HEK293 (cell line): ENCODE measurements around the gene HOXB9.
A peak's percentile ranks its signal among the peaks of the same experiment; 100 is the strongest.

ENCODE experiments used
- MEIS1 ChIP-seq: sonication (generic); formaldehyde crosslinking; IDR thresholded peaks from 2 replicates; pipeline ENCODE4 v1.8.1; 2022; ENCODE audit warnings: missing genetic modification reagents, mild to moderate bottlenecking, borderline replicate concordance
- RBAK ChIP-seq: fragments of 450-650 bp; formaldehyde crosslinking; IDR thresholded peaks from 2 replicates; pipeline ENCODE4 v1.5.1; 2016; ENCODE audit warnings: missing biosample characterization, missing genetic modification characterization
- SP2 ChIP-seq: fragments of 450-650 bp; formaldehyde crosslinking; IDR thresholded peaks from 2 replicates; pipeline ENCODE4 v1.5.1; 2016; ENCODE audit warnings: missing biosample characterization, missing genetic modification characterization
- TRIM28 ChIP-seq: IDR thresholded peaks from 2 replicates; pipeline ENCODE4 v1.6.1; 2011; ENCODE audit warnings: low read length, control low read depth, borderline replicate concordance
- ZBTB17 ChIP-seq: fragments of 450-650 bp; formaldehyde crosslinking; IDR thresholded peaks from 2 replicates; pipeline ENCODE4 v1.5.1; 2016; ENCODE audit warnings: missing biosample characterization, missing genetic modification characterization
- ZNF10 ChIP-seq: fragments of 450-650 bp; formaldehyde crosslinking; IDR thresholded peaks from 2 replicates; pipeline ENCODE4 v1.5.1; 2017; ENCODE audit warnings: missing biosample characterization, missing genetic modification characterization
- ZNF169 ChIP-seq: fragments of 450-650 bp; formaldehyde crosslinking; IDR thresholded peaks from 2 replicates; pipeline ENCODE4 v1.5.1; 2016; ENCODE audit warnings: missing biosample characterization, missing genetic modification characterization
- ZNF202 ChIP-seq: fragments of 450-650 bp; formaldehyde crosslinking; IDR thresholded peaks from 2 replicates; pipeline ENCODE4 v1.5.1; 2016; ENCODE audit warnings: missing biosample characterization, missing genetic modification characterization, borderline replicate concordance
- ZNF221 ChIP-seq: fragments of 450-650 bp; formaldehyde crosslinking; IDR thresholded peaks from 2 replicates; pipeline ENCODE4 v1.5.1; 2017; ENCODE audit warnings: missing biosample characterization, missing genetic modification characterization, borderline replicate concordance
- ZNF473 ChIP-seq: fragments of 450-650 bp; formaldehyde crosslinking; IDR thresholded peaks from 2 replicates; pipeline ENCODE4 v1.5.1; 2017; ENCODE audit warnings: missing biosample characterization, missing genetic modification characterization
- ZNF610 ChIP-seq: fragments of 450-650 bp; formaldehyde crosslinking; IDR thresholded peaks from 2 replicates; pipeline ENCODE4 v1.5.1; 2016; ENCODE audit warnings: missing biosample characterization, missing genetic modification characterization, borderline replicate concordance
- ZNF626 ChIP-seq: fragments of 450-650 bp; sonication (Bioruptor Pico); formaldehyde crosslinking; IDR thresholded peaks from 2 replicates; pipeline ENCODE4 v1.5.1; 2018; ENCODE audit warnings: missing biosample characterization, missing genetic modification characterization, inconsistent platforms
- ZNF660 ChIP-seq: fragments of 450-650 bp; IDR thresholded peaks from 2 replicates; pipeline ENCODE4 v1.5.1; 2018; ENCODE audit warnings: missing biosample characterization, mild to moderate bottlenecking, missing genetic modification characterization
- TF ChIP-seq, protein P1 (sequence below): fragments of 450-650 bp; formaldehyde crosslinking; IDR thresholded peaks from 2 replicates; pipeline ENCODE4 v1.5.0; 2017; ENCODE audit warnings: missing biosample characterization, missing genetic modification characterization, borderline replicate concordance
- TF ChIP-seq, protein P2 (sequence below): fragments of 450-650 bp; formaldehyde crosslinking; IDR thresholded peaks from 2 replicates; pipeline ENCODE4 v1.5.1; 2016; ENCODE audit warnings: missing biosample characterization, missing genetic modification characterization, borderline replicate concordance
- TF ChIP-seq, protein P3 (sequence below): fragments of 450-650 bp; formaldehyde crosslinking; IDR thresholded peaks from 2 replicates; pipeline ENCODE4 v1.5.1; 2016; ENCODE audit warnings: missing biosample characterization, missing genetic modification characterization
- TF ChIP-seq, protein P4 (sequence below): fragments of 450-650 bp; formaldehyde crosslinking; IDR thresholded peaks from 2 replicates; pipeline ENCODE4 v1.5.1; 2016; ENCODE audit warnings: missing biosample characterization, missing genetic modification characterization
- TF ChIP-seq, protein P5 (sequence below): fragments of 450-650 bp; formaldehyde crosslinking; IDR thresholded peaks from 2 replicates; pipeline ENCODE4 v1.5.1; 2016; ENCODE audit warnings: missing biosample characterization, missing genetic modification characterization
- TF ChIP-seq, protein P6 (sequence below): fragments of 450-650 bp; formaldehyde crosslinking; IDR thresholded peaks from 2 replicates; pipeline ENCODE4 v1.5.1; 2017; ENCODE audit warnings: missing biosample characterization, missing genetic modification characterization

Gene HOXB9

DNA sequence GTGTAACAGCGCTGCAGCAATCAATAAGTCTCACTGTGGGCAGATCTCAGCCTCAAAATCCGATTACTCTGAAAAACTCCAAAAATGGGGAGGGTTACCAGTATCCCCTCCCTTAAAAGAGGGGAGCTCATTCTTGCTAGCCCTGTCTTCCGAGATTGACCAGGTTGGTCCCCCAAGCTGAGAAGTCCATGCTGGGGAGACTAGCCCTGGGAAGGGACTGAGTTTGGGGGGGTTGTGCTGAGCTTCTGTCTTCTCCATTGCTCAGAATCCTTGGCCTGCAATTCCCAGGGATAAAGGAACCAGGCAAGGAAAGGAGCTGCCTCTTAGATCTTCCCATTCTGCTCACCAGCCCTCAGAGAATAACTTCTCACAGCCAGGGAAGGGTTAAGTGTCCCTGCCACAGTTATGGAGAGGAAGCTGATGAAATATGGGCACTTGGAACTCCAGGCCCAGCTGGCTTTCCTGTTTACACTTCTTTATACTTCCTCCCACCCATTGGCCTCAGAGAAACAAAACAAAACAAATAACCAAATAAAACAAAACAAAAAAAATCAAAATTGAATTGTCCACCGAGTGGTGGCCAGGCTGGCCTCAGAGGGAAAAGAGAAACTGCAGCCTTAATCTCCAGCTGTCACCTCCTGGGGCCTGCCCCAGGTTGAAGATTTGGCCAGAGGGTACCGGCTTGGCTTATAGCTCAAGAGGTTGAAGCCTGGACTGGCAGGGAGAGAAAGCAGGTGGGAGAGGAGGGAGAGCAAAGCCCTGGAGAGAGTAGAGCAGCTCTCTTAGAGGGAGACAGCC lies 38.7 kb downstream of the HOXB9 start (continued):
- TF ChIP-seq TRIM28 (no peak), ZNF202 (tag by site-specific recombination) (no peak), MEIS1 (CRISPR knock-in tag) (no peak), ZNF10 (tag by site-specific recombination) (no peak), SP2 (tag by site-specific recombination) (no peak), ZNF473 (tag by site-specific recombination) (no peak), ZBTB17 (tag by site-specific recombination) (peak; percentile 74; the same call in 1 of the 2 replicates), ZNF221 (tag by site-specific recombination) (no peak), ZNF610 (peak; percentile 76; the same call in 1 of the 2 replicates), ZNF660 (tag by site-specific recombination) (no peak), ZNF169 (tag by site-specific recombination) (no peak), RBAK (tag by site-specific recombination) (no peak), ZNF626 (tag by site-specific recombination) (no peak)
- TF ChIP-seq, protein P1, sequence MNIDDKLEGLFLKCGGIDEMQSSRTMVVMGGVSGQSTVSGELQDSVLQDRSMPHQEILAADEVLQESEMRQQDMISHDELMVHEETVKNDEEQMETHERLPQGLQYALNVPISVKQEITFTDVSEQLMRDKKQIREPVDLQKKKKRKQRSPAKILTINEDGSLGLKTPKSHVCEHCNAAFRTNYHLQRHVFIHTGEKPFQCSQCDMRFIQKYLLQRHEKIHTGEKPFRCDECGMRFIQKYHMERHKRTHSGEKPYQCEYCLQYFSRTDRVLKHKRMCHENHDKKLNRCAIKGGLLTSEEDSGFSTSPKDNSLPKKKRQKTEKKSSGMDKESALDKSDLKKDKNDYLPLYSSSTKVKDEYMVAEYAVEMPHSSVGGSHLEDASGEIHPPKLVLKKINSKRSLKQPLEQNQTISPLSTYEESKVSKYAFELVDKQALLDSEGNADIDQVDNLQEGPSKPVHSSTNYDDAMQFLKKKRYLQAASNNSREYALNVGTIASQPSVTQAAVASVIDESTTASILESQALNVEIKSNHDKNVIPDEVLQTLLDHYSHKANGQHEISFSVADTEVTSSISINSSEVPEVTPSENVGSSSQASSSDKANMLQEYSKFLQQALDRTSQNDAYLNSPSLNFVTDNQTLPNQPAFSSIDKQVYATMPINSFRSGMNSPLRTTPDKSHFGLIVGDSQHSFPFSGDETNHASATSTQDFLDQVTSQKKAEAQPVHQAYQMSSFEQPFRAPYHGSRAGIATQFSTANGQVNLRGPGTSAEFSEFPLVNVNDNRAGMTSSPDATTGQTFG = no peak
- TF ChIP-seq, protein P2, sequence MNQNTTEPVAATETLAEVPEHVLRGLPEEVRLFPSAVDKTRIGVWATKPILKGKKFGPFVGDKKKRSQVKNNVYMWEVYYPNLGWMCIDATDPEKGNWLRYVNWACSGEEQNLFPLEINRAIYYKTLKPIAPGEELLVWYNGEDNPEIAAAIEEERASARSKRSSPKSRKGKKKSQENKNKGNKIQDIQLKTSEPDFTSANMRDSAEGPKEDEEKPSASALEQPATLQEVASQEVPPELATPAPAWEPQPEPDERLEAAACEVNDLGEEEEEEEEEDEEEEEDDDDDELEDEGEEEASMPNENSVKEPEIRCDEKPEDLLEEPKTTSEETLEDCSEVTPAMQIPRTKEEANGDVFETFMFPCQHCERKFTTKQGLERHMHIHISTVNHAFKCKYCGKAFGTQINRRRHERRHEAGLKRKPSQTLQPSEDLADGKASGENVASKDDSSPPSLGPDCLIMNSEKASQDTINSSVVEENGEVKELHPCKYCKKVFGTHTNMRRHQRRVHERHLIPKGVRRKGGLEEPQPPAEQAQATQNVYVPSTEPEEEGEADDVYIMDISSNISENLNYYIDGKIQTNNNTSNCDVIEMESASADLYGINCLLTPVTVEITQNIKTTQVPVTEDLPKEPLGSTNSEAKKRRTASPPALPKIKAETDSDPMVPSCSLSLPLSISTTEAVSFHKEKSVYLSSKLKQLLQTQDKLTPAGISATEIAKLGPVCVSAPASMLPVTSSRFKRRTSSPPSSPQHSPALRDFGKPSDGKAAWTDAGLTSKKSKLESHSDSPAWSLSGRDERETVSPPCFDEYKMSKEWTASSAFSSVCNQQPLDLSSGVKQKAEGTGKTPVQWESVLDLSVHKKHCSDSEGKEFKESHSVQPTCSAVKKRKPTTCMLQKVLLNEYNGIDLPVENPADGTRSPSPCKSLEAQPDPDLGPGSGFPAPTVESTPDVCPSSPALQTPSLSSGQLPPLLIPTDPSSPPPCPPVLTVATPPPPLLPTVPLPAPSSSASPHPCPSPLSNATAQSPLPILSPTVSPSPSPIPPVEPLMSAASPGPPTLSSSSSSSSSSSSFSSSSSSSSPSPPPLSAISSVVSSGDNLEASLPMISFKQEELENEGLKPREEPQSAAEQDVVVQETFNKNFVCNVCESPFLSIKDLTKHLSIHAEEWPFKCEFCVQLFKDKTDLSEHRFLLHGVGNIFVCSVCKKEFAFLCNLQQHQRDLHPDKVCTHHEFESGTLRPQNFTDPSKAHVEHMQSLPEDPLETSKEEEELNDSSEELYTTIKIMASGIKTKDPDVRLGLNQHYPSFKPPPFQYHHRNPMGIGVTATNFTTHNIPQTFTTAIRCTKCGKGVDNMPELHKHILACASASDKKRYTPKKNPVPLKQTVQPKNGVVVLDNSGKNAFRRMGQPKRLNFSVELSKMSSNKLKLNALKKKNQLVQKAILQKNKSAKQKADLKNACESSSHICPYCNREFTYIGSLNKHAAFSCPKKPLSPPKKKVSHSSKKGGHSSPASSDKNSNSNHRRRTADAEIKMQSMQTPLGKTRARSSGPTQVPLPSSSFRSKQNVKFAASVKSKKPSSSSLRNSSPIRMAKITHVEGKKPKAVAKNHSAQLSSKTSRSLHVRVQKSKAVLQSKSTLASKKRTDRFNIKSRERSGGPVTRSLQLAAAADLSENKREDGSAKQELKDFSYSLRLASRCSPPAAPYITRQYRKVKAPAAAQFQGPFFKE = no peak
- TF ChIP-seq, protein P3, sequence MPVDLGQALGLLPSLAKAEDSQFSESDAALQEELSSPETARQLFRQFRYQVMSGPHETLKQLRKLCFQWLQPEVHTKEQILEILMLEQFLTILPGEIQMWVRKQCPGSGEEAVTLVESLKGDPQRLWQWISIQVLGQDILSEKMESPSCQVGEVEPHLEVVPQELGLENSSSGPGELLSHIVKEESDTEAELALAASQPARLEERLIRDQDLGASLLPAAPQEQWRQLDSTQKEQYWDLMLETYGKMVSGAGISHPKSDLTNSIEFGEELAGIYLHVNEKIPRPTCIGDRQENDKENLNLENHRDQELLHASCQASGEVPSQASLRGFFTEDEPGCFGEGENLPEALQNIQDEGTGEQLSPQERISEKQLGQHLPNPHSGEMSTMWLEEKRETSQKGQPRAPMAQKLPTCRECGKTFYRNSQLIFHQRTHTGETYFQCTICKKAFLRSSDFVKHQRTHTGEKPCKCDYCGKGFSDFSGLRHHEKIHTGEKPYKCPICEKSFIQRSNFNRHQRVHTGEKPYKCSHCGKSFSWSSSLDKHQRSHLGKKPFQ (tag by site-specific recombination) = peak; percentile 87
- TF ChIP-seq, protein P4, sequence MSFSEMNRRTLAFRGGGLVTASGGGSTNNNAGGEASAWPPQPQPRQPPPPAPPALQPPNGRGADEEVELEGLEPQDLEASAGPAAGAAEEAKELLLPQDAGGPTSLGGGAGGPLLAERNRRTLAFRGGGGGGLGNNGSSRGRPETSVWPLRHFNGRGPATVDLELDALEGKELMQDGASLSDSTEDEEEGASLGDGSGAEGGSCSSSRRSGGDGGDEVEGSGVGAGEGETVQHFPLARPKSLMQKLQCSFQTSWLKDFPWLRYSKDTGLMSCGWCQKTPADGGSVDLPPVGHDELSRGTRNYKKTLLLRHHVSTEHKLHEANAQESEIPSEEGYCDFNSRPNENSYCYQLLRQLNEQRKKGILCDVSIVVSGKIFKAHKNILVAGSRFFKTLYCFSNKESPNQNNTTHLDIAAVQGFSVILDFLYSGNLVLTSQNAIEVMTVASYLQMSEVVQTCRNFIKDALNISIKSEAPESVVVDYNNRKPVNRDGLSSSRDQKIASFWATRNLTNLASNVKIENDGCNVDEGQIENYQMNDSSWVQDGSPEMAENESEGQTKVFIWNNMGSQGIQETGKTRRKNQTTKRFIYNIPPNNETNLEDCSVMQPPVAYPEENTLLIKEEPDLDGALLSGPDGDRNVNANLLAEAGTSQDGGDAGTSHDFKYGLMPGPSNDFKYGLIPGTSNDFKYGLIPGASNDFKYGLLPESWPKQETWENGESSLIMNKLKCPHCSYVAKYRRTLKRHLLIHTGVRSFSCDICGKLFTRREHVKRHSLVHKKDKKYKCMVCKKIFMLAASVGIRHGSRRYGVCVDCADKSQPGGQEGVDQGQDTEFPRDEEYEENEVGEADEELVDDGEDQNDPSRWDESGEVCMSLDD = no peak
- TF ChIP-seq, protein P5, sequence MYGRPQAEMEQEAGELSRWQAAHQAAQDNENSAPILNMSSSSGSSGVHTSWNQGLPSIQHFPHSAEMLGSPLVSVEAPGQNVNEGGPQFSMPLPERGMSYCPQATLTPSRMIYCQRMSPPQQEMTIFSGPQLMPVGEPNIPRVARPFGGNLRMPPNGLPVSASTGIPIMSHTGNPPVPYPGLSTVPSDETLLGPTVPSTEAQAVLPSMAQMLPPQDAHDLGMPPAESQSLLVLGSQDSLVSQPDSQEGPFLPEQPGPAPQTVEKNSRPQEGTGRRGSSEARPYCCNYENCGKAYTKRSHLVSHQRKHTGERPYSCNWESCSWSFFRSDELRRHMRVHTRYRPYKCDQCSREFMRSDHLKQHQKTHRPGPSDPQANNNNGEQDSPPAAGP = no peak
- TF ChIP-seq, protein P6, sequence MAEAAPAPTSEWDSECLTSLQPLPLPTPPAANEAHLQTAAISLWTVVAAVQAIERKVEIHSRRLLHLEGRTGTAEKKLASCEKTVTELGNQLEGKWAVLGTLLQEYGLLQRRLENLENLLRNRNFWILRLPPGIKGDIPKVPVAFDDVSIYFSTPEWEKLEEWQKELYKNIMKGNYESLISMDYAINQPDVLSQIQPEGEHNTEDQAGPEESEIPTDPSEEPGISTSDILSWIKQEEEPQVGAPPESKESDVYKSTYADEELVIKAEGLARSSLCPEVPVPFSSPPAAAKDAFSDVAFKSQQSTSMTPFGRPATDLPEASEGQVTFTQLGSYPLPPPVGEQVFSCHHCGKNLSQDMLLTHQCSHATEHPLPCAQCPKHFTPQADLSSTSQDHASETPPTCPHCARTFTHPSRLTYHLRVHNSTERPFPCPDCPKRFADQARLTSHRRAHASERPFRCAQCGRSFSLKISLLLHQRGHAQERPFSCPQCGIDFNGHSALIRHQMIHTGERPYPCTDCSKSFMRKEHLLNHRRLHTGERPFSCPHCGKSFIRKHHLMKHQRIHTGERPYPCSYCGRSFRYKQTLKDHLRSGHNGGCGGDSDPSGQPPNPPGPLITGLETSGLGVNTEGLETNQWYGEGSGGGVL (tag by site-specific recombination) = peak; percentile 51; the same call in 1 of the 2 replicates
